Progenitor cell of endocrine pancreas (in vitro differentiated cells): Measurements from ENCODE around the gene ATOH8. TPM values are rescaled to one million over a fixed set of nuclear protein-coding genes. Genes with fewer than 3 reads are reported as not detected.
A peak's percentile ranks its signal among the peaks of the same experiment; 100 is the strongest.

Source experiments
- DNase-seq: peaks from one replicate; pipeline ENCODE4 v3.0.0; 2021; ENCODE audit warnings: low spot score; ENCODE audit not compliant: unreplicated experiment
- H3K27ac Mint-ChIP-seq: 2 replicates; pipeline ENCODE4 v1.8.0; 2021; ENCODE audit warnings: mild to moderate bottlenecking, moderate library complexity, mixed read lengths
- H3K27me3 Mint-ChIP-seq: 2 replicates; pipeline ENCODE4 v1.8.0; 2021; ENCODE audit warnings: mixed read lengths
- H3K36me3 Mint-ChIP-seq: 2 replicates; pipeline ENCODE4 v1.8.0; 2022; ENCODE audit warnings: mixed read lengths; ENCODE audit not compliant: insufficient read depth
- H3K4me1 Mint-ChIP-seq: 2 replicates; pipeline ENCODE4 v1.8.0; 2021; ENCODE audit warnings: low read depth, mixed read lengths
- H3K4me3 Mint-ChIP-seq: 2 replicates; pipeline ENCODE4 v1.8.0; 2021; ENCODE audit warnings: low read depth, mild to moderate bottlenecking, moderate library complexity, mixed read lengths
- H3K9me3 Mint-ChIP-seq: 2 replicates; pipeline ENCODE4 v1.8.0; 2021; ENCODE audit warnings: low read depth, mixed read lengths
- CTCF ChIP-seq: fragments of 200-600 bp; sonication (generic); IDR thresholded peaks from one replicate; pipeline ENCODE4 v1.5.0; 2021; ENCODE audit warnings: antibody characterized with exemption, mild to moderate bottlenecking; ENCODE audit not compliant: unreplicated experiment
- total RNA-seq: library from RNA; stranded (reverse); gene quantifications from 2 replicates; pipeline ENCODE4 v1.2.1, GENCODE V29; 2021

ATOH8 gene
- total RNA-seq, 1 donor from 2014 or later, result 1.3 TPM

- Mint-ChIP-seq H3K36me3 (no peaks in the 10 kb centered on the region), H3K4me1 (peaks cover 5% of the 10 kb centered on the region), H3K9me3 (no peaks in the 10 kb centered on the region), H3K27me3 (peaks cover 8% of the 10 kb centered on the region), H3K4me3 (no peak overlapping the region), H3K27ac (no peak overlapping the region)
- DNase-seq, result no peak
- TF ChIP-seq CTCF, result no peak
Observed at GRCh38 chr2:85773692-85774091, 19.9 kb downstream of the ATOH8 start.

DNA sequence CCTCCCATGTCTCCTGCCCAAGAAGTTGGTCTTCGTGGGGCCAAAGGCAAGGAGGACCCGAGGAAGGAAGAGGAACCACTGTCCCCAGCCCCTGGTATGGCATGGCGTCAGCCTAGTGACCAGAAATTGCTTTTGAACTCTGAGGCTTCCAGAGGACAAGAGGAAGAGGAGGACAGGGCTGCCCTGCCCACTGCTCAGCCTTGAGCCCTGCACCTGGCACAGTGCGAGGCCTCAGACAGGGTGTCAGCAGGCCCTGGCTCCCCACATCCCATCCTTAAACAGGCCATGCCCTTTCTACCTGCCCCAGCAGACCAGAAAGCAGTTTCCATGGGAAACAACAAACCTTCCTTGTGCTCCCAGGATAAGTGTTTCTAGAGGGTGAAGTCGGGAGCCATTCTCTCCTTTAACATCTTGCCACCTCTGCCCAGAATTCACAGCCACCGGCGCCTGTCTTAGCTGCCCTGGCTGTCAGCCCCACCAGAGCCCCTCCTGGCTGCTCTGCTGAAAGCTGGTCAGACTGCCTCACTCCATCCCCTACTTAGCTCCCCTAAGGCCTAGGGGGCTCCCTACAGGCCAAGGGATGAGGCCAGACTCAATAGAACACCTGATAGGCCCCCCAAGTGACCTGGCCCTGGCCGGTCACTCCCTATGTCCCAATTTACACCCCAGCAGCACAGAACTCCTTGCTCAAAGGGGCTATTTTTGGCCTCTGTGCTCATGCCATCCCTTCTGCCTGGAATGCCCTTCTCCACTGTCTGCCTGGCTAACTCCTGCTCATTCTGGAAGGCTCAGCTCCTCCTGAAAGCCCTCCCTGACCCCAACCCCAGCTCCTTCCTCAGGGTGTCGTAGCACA is 20.6 kb downstream of the ATOH8 start:
- Mint-ChIP-seq H3K9me3 (no peaks in the 10 kb centered on the region), H3K27ac (no peak overlapping the region), H3K36me3 (no peaks in the 10 kb centered on the region), H3K4me1 (peaks cover 3% of the 10 kb centered on the region), H3K27me3 (peaks cover 8% of the 10 kb centered on the region), H3K4me3 (no peak overlapping the region)
- TF ChIP-seq CTCF, result no peak
- DNase-seq, result no peak

GRCh38 chr2:85775406-85776381 is 21.9 kb downstream of the ATOH8 start:
- Mint-ChIP-seq H3K27me3 (peaks cover 8% of the 10 kb centered on the region), H3K36me3 (no peaks in the 10 kb centered on the region), H3K27ac (no peak overlapping the region), H3K4me3 (no peak overlapping the region), H3K9me3 (no peaks in the 10 kb centered on the region), H3K4me1 (peaks cover 2% of the 10 kb centered on the region)
- TF ChIP-seq CTCF, result no peak
- DNase-seq, result no peak

DNA sequence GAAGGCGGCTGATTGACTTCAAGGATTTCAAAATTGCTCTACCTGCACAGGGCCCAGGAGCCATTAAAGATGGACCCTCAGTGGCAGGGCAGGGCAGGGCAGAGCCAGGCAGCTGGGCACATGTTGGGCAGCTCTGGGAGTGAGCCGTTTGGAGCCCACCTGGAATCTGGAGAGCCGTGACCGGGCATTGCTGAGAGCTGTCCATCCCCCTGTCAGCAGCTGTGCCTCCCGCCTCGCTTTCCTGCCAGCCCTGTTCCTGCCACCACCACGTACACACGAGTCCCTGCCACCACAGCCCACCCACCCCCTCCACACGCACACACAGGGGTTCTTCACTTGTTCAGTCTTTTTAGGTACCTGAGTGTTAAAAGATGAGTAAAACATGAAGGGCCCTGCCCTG is 22.9 kb downstream of the ATOH8 start:
- H3K9me3 Mint-ChIP-seq, result no peaks in the 10 kb centered on the region
- H3K27ac Mint-ChIP-seq, result no peak overlapping the region
- DNase-seq, result no peak
- H3K4me1 Mint-ChIP-seq, result peaks cover 3% of the 10 kb centered on the region
- TF ChIP-seq CTCF, result no peak
- no peak overlapping the region for H3K4me3 Mint-ChIP-seq
- H3K36me3 Mint-ChIP-seq, result no peaks in the 10 kb centered on the region
- peaks cover 6% of the 10 kb centered on the region for H3K27me3 Mint-ChIP-seq

DNA sequence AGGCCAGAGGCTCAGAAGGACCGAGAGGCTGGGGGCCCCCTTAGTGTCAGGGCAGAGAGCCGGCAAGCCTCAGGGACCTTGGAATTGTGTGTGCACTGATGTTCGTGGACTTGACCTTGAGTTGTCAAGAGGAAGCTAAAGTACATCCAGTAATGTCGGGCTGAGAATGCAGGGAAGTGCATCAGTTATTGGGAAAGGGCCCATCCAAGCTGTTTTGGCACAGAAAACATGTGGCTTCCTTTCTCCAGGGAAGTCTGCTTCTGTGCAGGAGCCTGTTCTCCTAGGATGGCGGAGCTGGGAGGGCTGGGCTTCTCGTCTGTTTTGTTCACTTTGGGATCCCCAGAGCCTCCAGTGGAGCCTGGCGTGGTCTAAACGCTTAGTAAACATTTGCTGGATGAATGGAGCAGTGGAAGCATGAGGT is 23.7 kb downstream of the ATOH8 start:
- Mint-ChIP-seq H3K27me3 (peaks cover 4% of the 10 kb centered on the region), H3K36me3 (no peaks in the 10 kb centered on the region), H3K9me3 (no peaks in the 10 kb centered on the region), H3K4me3 (no peak overlapping the region), H3K4me1 (peaks cover 3% of the 10 kb centered on the region), H3K27ac (peak overlapping the region; percentile 41)
- no peak for TF ChIP-seq CTCF
- no peak for DNase-seq
